Activated naive CD4-positive, alpha-beta T cell treated with anti-CD3 and anti-CD28 coated beads, Interleukin-2, amount 10 ng/mL, durations not matched to agents 7 days and 5 days (primary cell): ENCODE data around the gene LAYN.

ENCODE experiments used
- CTCF ChIA-PET: fragments of 350-600 bp; sonication (Branson Sonifier 250); formaldehyde crosslinking; loops from one replicate; lab custom pipeline; 2021; ENCODE audit warnings: antibody characterized with exemption; lab: Charles Lee
- DNase-seq: peaks from one replicate; pipeline ENCODE4 v3.0.0-alpha.2; 2020
- H3K27ac Mint-ChIP-seq: one replicate; pipeline ENCODE4 v1.8.0; 2021; ENCODE audit warnings: mild to moderate bottlenecking, moderate library complexity, mixed read lengths
- H3K27me3 Mint-ChIP-seq: one replicate; pipeline ENCODE4 v1.8.0; 2021; ENCODE audit warnings: mild to moderate bottlenecking, mixed read lengths
- H3K36me3 Mint-ChIP-seq: one replicate; pipeline ENCODE4 v1.8.0; 2021; ENCODE audit warnings: mixed read lengths
- H3K4me1 Mint-ChIP-seq: one replicate; pipeline ENCODE4 v1.8.0; 2021; ENCODE audit warnings: mixed read lengths
- H3K4me3 Mint-ChIP-seq: one replicate; pipeline ENCODE4 v1.8.0; 2021; ENCODE audit warnings: mild to moderate bottlenecking, moderate library complexity, mixed read lengths
- H3K9me3 Mint-ChIP-seq: one replicate; pipeline ENCODE4 v1.8.0; 2021; ENCODE audit warnings: mixed read lengths

The LAYN gene

DNA sequence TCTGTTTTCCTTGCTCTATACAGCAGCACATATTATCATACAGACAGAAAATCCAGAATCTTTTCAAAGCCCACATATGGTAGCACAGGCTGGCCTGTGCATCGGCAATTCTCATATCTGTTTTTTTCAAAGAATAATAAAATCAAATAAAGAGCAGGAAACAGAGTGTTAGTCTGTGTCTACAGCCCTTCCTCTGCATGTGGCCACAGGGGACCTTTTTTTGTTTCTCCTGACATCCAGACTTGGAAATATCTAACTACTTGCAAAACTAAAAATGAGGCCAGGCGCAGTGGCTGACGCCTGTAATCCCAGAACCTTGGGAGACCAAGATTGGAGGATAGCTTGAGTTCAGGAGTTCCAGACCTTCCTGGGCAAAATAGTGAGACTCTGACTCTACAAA, 20.3 kb downstream of the LAYN start:
- no peak overlapping the region for H3K27ac Mint-ChIP-seq

DNA sequence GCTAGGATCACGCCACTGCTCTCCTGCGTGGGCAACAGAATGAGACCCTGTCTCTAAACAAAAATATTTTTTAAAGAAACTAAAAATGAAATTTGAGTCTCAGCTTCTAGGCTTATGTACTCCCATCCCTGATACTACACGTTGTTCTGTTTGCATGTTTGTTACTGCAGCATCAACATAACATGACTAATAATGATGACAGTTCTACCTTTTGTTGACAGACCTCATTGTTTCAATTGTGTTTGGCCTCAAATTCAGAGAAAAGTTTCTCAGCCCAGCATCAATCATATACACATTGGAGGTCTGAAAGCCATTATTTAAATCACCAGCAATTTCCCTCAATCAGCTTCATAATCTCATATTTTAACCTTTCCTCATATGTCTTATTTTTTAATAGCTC, 20.8 kb downstream of the LAYN start:
- Mint-ChIP-seq H3K27ac (no peak overlapping the region), H3K4me3 (no peak overlapping the region), H3K9me3 (peaks cover 6% of the 10 kb centered on the region), H3K27me3 (peaks cover 5% of the 10 kb centered on the region), H3K36me3 (no peaks in the 10 kb centered on the region), H3K4me1 (no peaks in the 10 kb centered on the region)
- CTCF ChIA-PET, result interaction anchor here (0.6 to 2.1 kb wide), 4 partner anchors 52 to 273 kb away, joined by 3 to 5 read pairs (median 4); no protein-coding TSS in a partner anchor
- DNase-seq, result no peak

More for the DNA sequence above, 20.3 kb downstream of the LAYN start:
- Mint-ChIP-seq H3K27me3 (peaks cover 5% of the 10 kb centered on the region), H3K4me3 (no peak overlapping the region), H3K9me3 (peaks cover 6% of the 10 kb centered on the region), H3K4me1 (no peaks in the 10 kb centered on the region), H3K36me3 (no peaks in the 10 kb centered on the region)
- no peak for DNase-seq
- CTCF ChIA-PET, result interaction anchor here (0.6 to 1.2 kb wide), 2 partner anchors 107 to 274 kb away, joined by 4 to 5 read pairs; no protein-coding TSS in a partner anchor

DNA sequence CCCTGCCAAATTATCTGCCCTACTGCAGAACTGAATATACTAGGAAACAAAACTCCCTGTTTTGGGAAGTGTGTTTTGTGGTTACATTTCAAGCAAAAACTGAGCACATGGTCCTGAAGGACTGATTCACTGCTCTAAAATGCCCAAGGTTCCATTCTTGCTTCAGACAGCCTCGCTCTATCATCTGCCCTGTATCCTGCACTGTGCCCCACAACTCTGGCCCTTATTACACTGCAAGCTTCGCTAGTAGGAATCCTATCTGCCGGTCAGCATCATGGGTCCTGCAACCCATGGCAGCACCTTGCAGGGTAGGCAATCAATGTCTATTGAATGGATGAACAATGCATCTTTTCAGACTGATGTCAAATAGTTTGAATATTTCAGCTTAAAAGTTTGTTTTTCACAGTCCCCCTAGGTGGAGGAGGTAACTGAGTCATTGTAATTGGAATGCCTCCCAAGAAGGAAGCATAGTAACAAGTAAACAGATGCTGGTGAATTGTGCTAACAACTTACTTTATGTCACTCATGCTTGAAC, 21.3 kb downstream of the LAYN start:
- H3K27me3 Mint-ChIP-seq, result peaks cover 2% of the 10 kb centered on the region
- no peaks in the 10 kb centered on the region for H3K36me3 Mint-ChIP-seq
- H3K9me3 Mint-ChIP-seq, result peaks cover 1% of the 10 kb centered on the region
- no peak overlapping the region for H3K4me3 Mint-ChIP-seq
- H3K27ac Mint-ChIP-seq, result no peak overlapping the region
- DNase-seq, result no peak
- no peaks in the 10 kb centered on the region for H3K4me1 Mint-ChIP-seq
- CTCF ChIA-PET, result interaction anchor here (1.0 to 2.1 kb wide), 3 partner anchors 53 to 216 kb away, joined by 3 to 5 read pairs (median 4); no protein-coding TSS in a partner anchor

DNA sequence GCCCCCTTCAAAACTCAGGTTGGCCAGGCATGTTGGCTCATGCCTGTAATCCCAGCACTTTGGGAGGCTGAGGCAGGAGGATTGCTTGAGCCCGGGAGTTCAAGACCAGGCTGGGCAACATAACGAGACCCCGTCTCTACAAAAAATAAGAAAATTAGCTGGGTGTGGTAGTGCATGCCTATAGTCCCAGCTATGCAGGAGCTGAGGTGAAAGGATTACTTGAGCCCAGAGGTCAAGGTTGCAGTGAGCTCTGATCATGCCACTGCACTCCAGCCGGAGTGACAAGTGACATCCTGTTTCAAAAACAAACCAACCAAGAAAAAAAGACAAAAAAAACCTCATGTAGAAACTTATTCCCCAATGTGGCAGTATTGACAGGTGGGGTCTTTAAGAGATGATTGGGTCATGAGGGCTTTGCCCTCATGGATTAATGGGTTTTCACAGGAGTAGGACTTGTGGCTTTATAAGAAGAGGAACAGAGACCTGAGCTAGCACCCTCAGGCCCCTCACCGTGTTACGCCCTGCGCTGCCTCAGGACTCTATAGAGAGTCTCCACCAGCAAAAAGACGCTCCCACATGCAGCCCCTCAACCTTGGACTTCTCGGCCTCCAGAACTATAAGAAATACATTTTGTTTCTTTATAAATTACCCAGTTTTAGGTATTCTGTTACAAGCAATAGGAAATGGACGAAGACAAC, 22.3 kb downstream of the LAYN start:
- CTCF ChIA-PET, result interaction anchor here (0.6 to 2.3 kb wide), 4 partner anchors 108 to 216 kb away, joined by 3 to 9 read pairs (median 4); no protein-coding TSS in a partner anchor
- H3K36me3 Mint-ChIP-seq, result no peaks in the 10 kb centered on the region
- H3K27ac Mint-ChIP-seq, result no peak overlapping the region
- no peak for DNase-seq
- no peaks in the 10 kb centered on the region for H3K27me3 Mint-ChIP-seq
- H3K4me1 Mint-ChIP-seq, result no peaks in the 10 kb centered on the region
- no peak overlapping the region for H3K4me3 Mint-ChIP-seq
- no peaks in the 10 kb centered on the region for H3K9me3 Mint-ChIP-seq

DNA sequence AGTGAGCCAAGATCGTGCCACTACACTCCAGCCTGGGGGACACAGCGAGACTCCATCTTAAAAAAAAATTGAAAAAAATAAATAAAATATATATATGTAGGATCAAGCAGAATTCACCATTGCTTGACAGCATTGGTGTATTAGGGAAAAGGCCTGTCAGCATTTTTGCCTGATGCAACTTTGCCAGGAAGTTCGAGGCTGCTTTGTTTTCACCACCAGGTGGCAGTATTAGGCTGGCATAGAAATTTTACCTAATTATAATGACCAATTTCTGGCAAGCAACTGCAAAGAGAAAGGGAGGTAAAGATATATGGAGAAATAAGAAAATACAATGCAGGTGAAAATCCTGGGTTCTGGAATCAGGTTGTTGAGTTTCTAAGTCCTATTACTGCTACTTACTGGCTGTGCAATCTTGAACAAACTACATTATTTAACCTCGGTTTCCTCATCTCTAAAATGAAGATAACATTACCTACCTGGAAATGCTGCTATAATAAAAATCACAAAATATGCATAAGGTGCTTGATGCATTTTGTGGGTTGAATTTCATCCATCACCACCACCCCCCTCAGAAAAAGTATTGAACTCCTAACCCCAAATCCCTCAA, 24.7 kb downstream of the LAYN start:
- Mint-ChIP-seq H3K27me3 (no peaks in the 10 kb centered on the region), H3K27ac (no peak overlapping the region), H3K4me3 (no peak overlapping the region), H3K4me1 (no peaks in the 10 kb centered on the region), H3K36me3 (no peaks in the 10 kb centered on the region), H3K9me3 (no peaks in the 10 kb centered on the region)
- peak; percentile 73 for DNase-seq
- CTCF ChIA-PET, result interaction anchor here (0.7 to 2.3 kb wide), 12 partner anchors 15 to 291 kb away, joined by 3 to 17 read pairs (median 4); no protein-coding TSS in a partner anchor

DNA sequence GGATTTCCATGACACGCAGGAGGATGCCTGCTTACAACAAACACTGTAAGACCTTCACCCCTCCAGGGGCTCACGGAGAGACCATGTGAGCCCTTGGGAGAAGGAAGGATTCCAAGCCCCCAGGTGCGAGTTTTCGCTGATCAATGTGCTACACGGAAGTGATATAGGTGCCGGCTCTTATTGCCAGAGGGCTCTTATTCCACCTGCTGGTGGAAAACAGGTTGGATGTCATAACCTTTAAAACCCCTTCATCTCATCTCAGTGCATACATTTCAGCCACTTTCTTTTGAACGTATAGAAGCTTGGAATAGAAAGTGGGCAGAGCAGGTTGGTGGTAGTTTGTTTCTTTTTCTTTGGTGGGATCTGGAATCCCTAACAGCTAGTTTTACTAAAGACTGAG, 25.8 kb downstream of the LAYN start:
- no peaks in the 10 kb centered on the region for H3K36me3 Mint-ChIP-seq
- no peak overlapping the region for H3K4me3 Mint-ChIP-seq
- no peaks in the 10 kb centered on the region for H3K4me1 Mint-ChIP-seq
- no peak for DNase-seq
- CTCF ChIA-PET, result interaction anchor here (0.8 to 2.1 kb wide), 12 partner anchors 12 to 278 kb away, joined by 3 to 17 read pairs (median 4); no protein-coding TSS in a partner anchor
- peaks cover 4% of the 10 kb centered on the region for H3K27me3 Mint-ChIP-seq
- H3K9me3 Mint-ChIP-seq, result no peaks in the 10 kb centered on the region
- no peak overlapping the region for H3K27ac Mint-ChIP-seq

DNA sequence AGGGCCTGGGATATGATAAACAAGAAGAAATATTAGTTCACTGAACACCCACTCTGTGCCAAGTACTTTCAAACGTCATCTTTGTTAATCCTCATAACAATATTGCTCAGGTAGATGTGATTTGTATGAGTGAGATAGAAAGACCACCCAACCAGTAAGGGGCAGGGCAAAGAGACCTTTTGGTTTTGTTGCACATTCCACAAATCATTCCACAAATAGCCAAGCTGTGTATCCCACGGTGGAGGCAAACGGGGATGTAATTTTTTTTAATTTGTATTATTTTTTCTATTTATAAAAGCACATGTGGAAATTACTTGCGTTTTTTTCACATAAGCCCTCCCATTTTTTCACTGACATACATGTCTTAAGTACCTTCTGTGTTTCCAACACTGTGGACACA, 29.0 kb downstream of the LAYN start:
- Mint-ChIP-seq H3K4me1 (no peaks in the 10 kb centered on the region), H3K9me3 (no peaks in the 10 kb centered on the region), H3K27ac (no peak overlapping the region)

DNA sequence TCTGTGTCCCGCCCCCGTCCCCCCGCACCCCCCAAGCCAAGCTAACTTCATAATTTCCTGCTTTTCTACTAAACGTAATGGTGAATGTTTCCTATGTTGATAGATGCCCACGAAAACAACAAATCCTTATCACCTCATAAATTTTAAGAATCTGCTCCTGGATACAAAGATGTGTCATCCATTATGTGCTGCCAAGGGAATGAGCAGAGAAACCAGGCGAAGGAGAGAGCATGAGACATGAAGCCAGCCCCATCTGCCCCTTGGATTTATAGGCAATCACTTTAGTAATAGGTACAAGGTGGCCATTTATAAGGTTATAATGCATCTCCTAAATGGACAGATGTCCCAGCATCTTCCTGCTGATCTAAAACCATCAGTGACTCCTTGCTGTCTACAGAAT, 30.3 kb downstream of the LAYN start:
- CTCF ChIA-PET, result no interaction called here

More for the DNA sequence above, 29.0 kb downstream of the LAYN start:
- no peak for DNase-seq
- CTCF ChIA-PET, result interaction anchor here (0.6 kb wide), 1 partner anchor 115 kb away, joined by 3 read pairs; no protein-coding TSS in a partner anchor
- Mint-ChIP-seq H3K4me3 (no peak overlapping the region), H3K27me3 (peaks cover 4% of the 10 kb centered on the region), H3K36me3 (no peaks in the 10 kb centered on the region)

DNA sequence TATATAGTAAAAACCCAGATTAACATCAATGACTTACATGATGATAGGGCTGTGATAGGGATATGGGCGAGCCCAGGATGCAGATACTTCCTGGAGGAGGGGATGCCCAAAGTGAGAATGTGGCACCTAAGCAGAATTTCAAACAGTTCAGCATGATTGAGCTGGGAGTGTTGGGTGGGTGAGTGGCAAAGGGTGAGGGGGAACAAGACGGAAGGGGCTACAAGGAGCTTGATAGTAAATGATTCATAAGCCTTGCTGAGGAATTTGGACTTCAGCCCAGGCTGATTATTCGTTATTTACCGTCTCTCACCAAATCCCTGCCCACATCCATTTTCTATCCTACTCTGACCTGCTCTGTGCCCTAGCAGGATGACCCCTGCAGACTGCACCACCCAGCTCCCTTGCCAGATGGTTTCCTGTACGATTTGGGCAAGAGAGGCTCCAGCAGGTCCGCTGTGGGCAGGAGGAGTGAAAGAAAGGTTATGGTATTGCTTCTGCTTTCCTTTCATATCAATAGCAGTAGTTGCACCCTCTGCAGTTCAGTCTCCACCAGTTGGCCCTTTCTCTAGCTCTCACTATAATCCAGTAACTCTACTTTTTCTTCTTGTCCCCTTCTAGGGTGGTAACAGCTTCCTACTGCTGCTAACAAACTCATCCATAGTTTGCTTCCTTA, 31.4 kb downstream of the LAYN start:
- Mint-ChIP-seq H3K9me3 (no peaks in the 10 kb centered on the region), H3K36me3 (no peaks in the 10 kb centered on the region), H3K27ac (no peak overlapping the region), H3K4me3 (no peak overlapping the region), H3K27me3 (peaks cover 4% of the 10 kb centered on the region), H3K4me1 (no peaks in the 10 kb centered on the region)
- CTCF ChIA-PET, result interaction anchor here (0.6 to 0.9 kb wide), 2 partner anchors 15 to 129 kb away, joined by 3 to 6 read pairs; no protein-coding TSS in a partner anchor
- no peak for DNase-seq

More for the DNA sequence above, 30.3 kb downstream of the LAYN start:
- Mint-ChIP-seq H3K27me3 (peaks cover 4% of the 10 kb centered on the region), H3K9me3 (no peaks in the 10 kb centered on the region), H3K36me3 (no peaks in the 10 kb centered on the region), H3K4me1 (no peaks in the 10 kb centered on the region), H3K27ac (no peak overlapping the region), H3K4me3 (no peak overlapping the region)
- no peak for DNase-seq

DNA sequence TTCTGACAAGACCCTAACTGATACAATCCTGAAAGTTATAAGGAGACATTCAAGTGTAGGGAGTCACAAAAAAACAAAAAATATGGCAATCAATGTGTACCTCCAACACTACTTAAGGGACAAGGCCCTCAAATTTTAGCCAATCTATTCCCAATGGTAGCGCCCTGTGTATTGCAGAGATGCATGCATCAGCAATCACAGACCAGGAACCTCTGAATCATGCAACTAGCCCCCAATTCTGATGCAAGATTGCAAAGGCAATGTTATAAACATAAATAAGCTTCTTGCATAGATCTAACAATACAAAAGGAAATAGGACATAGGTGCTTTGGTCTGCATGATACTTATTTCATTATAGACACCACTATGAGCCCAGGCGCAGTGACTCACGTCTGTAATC, 32.1 kb downstream of the LAYN start:
- H3K4me3 Mint-ChIP-seq, result no peak overlapping the region
- no peaks in the 10 kb centered on the region for H3K9me3 Mint-ChIP-seq
- H3K4me1 Mint-ChIP-seq, result no peaks in the 10 kb centered on the region
- CTCF ChIA-PET, result interaction anchor here (1.7 kb wide), 1 partner anchor 120 kb away, joined by 4 read pairs; no protein-coding TSS in a partner anchor
- H3K36me3 Mint-ChIP-seq, result no peaks in the 10 kb centered on the region
- H3K27ac Mint-ChIP-seq, result no peak overlapping the region
- peaks cover 4% of the 10 kb centered on the region for H3K27me3 Mint-ChIP-seq
- DNase-seq, result no peak

DNA sequence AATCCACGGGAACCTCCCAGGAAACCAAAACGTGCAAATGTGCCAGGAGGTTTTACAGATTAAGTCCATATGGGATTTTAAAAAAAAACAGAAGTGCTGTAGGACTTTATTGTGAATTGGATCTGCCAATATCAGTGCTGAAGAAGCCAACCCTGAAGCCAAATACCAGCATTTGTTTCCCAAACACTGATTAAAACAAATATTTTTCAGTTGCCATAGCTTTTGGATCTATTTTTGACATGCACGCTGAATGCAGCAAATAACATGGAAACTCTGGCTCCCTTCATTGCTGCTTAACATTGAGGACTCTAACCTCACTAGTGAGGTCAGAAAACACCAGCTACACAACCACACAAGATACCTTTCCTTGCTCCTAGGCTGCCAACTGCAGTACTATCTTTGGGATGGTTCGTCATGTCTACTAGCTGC, 33.3 kb downstream of the LAYN start:
- no peaks in the 10 kb centered on the region for H3K4me1 Mint-ChIP-seq
- H3K27me3 Mint-ChIP-seq, result peaks cover 7% of the 10 kb centered on the region
- DNase-seq, result no peak
- no peaks in the 10 kb centered on the region for H3K9me3 Mint-ChIP-seq
- H3K27ac Mint-ChIP-seq, result no peak overlapping the region
- CTCF ChIA-PET, result interaction anchor here (1.7 kb wide), 1 partner anchor 121 kb away, joined by 4 read pairs; no protein-coding TSS in a partner anchor
- no peak overlapping the region for H3K4me3 Mint-ChIP-seq
- H3K36me3 Mint-ChIP-seq, result no peaks in the 10 kb centered on the region

DNA sequence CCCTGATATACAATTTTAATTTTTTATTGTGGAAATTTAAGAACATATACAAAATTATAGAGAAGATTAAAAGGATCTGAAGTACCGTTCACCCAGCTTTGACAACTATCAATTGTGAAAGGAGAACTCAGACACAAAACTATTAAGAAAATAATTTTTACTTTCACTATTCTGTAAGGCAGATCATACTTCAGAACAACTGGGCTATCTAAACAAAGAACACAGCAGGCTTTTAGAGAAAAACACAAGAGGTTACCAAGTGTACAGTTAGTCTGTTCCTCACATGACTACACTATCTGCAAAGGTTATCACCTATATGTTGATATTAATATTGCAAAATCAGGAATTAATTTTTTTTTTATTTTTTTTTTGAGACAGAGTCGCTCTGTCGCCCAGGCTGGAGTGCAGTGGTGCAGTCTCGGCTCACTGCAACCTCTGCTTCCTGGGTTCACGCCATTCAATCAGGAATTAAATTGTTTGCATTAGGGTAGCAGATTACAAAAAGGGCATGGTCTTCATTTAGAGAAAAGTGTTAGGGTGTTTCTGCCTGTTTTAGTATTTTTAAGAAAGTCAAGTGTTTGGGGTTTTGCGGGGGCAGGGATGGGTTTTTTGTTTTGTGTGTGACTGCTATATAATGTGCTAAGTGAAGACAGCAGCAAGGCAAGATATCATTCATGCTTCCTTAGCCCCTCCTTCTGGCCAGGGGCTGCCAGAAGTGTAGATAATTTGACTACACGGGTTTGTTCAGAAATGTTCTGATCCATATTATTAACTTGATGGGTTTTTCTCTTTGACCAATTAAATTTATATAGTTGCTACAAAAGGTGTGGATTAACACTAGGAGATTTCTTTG, 34.1 kb downstream of the LAYN start:
- no peaks in the 10 kb centered on the region for H3K9me3 Mint-ChIP-seq
- no peaks in the 10 kb centered on the region for H3K4me1 Mint-ChIP-seq
- no peaks in the 10 kb centered on the region for H3K36me3 Mint-ChIP-seq
- CTCF ChIA-PET, result interaction anchor here (1.7 kb wide), 1 partner anchor 122 kb away, joined by 4 read pairs; no protein-coding TSS in a partner anchor
- peak overlapping the region; percentile 33 for H3K27ac Mint-ChIP-seq
- no peak for DNase-seq
- H3K27me3 Mint-ChIP-seq, result peaks cover 7% of the 10 kb centered on the region
- H3K4me3 Mint-ChIP-seq, result peak overlapping the region; percentile 4

DNA sequence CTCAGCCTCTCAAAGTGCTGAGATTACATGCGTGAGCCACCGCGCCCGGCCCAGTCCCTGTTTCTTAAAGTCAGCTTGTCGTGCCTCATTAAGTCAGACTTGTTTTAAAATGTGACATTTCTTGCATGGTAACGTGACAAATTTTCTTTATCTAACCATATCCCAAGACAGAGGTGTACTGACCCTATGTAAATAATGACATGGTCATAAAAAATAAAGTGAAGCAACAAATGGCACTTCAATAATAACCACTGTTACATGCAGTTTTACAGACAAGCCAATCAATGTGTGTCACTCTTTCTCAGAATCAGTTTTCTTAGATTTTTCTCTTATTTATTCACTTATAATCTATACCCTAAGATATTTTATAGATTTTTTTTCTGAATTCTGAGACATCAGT, 35.2 kb downstream of the LAYN start:
- H3K27me3 Mint-ChIP-seq, result peaks cover 7% of the 10 kb centered on the region
- H3K9me3 Mint-ChIP-seq, result no peaks in the 10 kb centered on the region
- DNase-seq, result no peak
- CTCF ChIA-PET, result no interaction called here
- no peaks in the 10 kb centered on the region for H3K4me1 Mint-ChIP-seq
- no peaks in the 10 kb centered on the region for H3K36me3 Mint-ChIP-seq
- H3K4me3 Mint-ChIP-seq, result no peak overlapping the region
- H3K27ac Mint-ChIP-seq, result no peak overlapping the region
